GM20000 (cell line): ENCODE measurements around the gene RYK.

Experiments used
- DNase-seq: peaks from one replicate; pipeline ENCODE4 v3.0.0; 2012; ENCODE audit warnings: low spot score
- CTCF ChIP-seq: IDR thresholded peaks from 2 replicates; pipeline ENCODE4 v1.5.1; 2012; ENCODE audit warnings: mild to moderate bottlenecking, control low read depth; ENCODE audit errors: extremely low read depth, missing control alignments

RYK gene

GRCh38 chr3:134291319-134292254 lies 40.9 kb upstream of the RYK start:
- DNase-seq = no peak
- TF ChIP-seq CTCF = no peak

DNA sequence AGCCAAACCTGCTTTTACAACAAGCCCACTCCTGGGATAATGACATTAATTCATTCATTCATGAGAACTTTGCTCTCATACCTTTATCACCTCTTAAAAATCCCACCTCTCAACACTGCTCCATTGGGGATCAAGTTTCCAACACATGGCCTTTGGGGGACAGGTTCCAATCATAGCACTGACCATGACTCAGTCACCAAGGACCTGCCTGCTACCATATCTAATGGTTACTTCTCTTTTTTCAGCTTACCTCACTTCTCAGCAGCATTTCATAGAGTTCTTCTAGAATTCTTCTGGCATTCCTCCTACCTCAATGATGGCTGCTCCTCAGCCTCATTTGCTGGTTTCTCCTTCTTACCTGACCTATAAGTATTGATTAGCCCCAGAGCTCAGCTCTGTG lies 36.9 kb upstream of the RYK start:
- TF ChIP-seq CTCF = no peak
- no peak for DNase-seq

GRCh38 chr3:134284438-134284837 lies 33.8 kb upstream of the RYK start:
- no peak for DNase-seq
- TF ChIP-seq CTCF = no peak

DNA sequence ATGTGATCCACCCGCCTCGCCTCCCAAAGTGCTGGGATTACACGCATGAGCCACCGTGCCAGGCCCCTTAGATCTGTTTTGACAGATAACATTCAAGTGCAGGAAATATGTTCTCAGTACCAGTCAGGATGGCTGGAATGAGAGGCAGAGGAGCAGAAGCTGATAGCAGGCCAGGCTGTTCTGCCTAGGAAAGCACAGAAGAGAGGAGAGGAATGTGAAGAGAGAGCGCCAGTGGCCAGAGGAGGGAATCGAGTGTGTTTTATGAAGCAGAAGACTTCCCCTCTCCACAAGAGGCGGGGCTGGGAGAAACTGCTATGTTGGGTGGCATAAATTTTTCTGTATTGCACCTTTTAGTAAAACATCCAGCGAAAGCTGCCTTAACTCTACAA lies 32.0 kb upstream of the RYK start:
- no peak for DNase-seq
- TF ChIP-seq CTCF = no peak

- TF ChIP-seq CTCF = no peak
- DNase-seq = no peak
Observed at GRCh38 chr3:134281912-134282658, 31.4 kb upstream of the RYK start.

DNA sequence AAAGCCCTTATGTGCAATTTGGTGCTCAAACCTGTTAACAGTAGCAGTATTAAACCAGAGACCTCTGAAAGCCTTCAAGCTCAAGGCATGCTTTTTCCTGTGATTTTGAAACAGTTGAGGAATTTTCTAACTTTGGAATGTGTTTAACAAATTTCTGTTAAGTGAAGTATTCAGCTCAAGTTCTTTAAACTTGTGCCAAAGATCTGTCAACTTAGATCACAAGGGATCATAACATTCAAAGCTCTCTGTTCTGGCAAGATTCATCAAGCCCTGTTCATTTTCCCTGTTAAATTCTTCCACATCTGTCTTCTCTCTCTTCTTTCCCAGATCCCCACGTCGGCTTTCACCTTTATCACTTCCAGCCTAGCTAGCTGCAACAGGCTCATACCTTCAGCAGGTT lies 28.8 kb upstream of the RYK start:
- no peak for TF ChIP-seq CTCF
- no peak for DNase-seq

- DNase-seq = no peak
Observed at GRCh38 chr3:134277066-134277660, 26.5 kb upstream of the RYK start.

More at GRCh38 chr3:134277066-134277660, 26.5 kb upstream of the RYK start:
- no peak for TF ChIP-seq CTCF
